Measurements from ENCODE around the gene CDH5.

Gene CDH5

GRCh38 chr16:66354034-66354909 is 12.2 kb upstream of the CDH5 start:
- DNase-seq, result no peak

DNA sequence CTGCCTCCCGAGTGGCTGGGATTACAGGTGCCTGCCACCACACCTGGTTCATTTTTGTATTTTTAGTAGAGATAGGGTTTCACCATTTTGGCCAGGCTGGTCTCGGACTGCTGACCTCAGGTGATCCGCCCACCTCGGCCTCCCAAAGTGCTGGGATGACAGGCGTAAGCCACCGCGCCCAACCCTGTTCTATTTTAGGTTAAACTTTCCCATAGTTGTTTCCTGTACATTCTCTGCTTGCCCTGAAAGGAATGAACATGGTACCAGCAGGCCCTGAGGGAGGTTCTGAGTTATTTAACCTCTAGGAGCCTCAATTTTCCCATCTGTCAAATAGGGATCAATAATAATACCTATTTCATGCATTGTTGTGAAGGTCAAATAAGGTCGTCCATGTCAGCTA is 11.0 kb upstream of the CDH5 start:
- DNase-seq, result no peak

- no peak for DNase-seq
These were observed 9.0 kb upstream of the CDH5 start for GRCh38 chr16:66357523-66357928.

DNA sequence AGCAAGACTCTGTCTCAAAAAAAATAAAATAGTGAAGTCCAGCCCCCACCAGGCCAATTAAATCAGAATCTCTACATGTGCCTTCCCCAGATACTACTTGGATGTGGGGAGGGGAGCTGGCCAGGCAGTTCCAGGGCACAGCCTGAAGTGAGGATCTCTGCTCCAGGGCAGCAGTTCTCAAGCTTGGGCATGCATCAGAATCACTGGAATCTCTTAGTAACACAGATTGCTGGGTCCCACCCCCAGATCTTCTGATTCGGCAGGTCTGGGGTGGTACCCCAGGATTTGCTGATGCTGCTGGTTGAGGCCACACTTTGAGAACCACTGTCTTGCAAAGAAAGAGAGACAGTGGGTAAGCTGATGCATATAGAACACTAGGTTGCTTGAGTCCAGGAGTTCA is 8.3 kb upstream of the CDH5 start:
- no peak for DNase-seq

GRCh38 chr16:66359012-66359411 is 7.5 kb upstream of the CDH5 start:
- no peak for DNase-seq

DNA sequence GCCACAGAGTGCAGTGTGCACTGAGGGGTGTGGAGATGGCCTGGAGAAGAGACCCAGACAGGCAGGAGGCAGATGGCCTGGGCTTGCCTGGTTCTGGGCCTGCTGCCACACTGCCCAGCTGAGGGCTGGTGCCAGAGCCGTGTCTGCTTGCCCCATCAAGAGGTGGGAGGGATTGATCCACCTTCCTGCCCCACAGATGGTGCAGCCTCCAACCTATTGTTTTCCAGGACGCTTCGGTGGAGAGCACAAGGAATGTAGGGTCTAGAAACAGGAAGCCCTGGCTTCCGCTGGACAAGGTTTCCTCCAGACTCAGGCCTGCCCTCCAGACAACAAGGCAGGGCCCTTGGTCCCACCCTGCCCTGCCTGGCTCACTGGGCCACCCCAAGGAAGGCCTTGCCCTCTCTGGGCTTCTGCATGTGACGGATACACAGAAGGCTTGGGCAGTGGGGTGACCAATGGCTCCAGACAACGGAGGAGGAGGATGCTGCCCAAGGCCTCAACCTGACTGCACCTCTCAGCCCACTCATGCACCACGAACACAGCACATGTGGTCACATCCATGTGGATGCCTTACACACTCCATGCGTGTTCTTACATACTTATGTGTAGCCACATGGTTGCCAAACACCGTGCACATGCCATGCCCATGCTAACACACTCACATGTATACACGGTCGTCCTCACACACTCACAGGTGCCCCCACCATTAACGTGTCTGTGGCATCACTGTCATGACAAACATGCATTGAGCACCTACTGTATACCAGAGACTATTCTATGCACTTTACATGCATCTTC is 6.5 kb upstream of the CDH5 start:
- DNase-seq, result no peak

GRCh38 chr16:66360624-66361324 is 5.7 kb upstream of the CDH5 start:
- no peak for DNase-seq

DNA sequence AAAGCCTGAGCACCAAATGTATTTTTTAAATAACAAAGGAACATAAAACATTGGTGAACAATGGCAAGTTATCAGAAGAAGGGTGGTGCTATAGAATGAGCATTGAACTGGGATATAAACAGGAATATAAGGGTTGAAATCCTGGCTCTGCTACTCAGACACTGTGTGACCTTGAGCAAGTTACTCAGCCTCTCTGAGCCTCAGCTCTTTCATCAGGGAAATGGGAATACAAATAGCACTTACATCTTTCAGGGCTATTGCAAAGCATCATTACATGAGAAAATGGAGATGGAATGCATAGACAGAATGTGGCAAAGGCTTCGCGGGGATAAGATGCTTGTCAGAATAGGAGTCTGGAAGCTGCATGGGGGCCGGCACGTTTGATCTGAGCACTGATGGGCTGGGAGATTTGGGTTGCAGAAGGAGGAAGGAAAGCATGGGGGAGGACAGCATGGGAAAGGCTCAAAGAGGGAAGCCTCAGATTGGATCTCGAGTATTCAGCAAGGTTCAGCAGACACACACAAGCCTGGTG is 4.8 kb upstream of the CDH5 start:
- DNase-seq, result no peak

- no peak for DNase-seq
These were observed 3.2 kb upstream of the CDH5 start for GRCh38 chr16:66363211-66363777.

DNA sequence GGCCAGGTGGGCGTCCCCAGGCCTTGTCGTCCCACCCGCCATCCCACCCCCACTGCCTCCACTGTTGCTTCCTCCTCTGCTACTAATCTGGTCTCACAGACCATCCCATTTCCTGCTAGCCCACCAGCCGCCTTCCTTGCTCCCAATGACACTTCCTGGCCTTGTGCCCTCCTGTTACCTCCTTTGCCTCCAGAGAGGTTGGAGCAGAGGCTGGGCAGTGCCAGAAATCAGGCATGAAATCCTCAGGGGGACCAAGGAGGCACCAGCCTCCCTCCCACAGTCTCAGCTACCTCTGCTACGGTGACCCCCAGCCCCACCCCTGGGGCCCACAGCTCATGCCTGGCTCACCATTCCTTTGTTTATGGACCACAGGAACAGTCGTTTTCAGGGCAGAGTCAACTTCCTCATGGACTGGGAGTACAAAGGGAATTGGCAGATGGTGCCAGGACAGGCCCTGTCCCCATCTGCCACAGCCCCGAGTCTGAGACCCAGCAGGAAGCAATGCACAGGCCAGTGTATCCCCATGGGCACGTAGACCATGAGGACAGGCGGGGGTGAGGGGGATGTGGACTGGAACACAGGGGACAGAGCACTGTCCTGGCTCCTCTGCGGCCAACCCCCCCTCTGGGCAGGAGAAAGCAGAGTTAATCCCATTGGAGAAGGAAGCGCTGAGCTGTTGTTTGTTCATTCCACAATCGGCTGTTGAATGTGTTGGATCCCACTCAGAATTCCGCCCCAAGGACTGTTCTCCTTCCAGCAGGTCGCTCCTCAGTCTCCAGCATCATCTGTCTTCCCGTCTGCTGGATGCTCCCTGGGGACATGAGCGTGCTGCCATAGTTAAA is 2.2 kb upstream of the CDH5 start:
- no peak for DNase-seq

- DNase-seq, result no peak
These were observed 1.6 kb upstream of the CDH5 start for GRCh38 chr16:66364959-66365306.

DNA sequence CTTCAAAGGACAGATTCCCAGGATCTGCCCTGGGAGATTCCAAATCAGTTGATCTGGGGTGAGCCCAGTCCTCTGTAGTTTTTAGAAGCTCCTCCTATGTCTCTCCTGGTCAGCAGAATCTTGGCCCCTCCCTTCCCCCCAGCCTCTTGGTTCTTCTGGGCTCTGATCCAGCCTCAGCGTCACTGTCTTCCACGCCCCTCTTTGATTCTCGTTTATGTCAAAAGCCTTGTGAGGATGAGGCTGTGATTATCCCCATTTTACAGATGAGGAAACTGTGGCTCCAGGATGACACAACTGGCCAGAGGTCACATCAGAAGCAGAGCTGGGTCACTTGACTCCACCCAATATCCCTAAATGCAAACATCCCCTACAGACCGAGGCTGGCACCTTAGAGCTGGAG is 840 bp upstream of the CDH5 start:
- DNase-seq, result no peak

- no peak for DNase-seq
These were observed 1.7 kb downstream of the CDH5 start for GRCh38 chr16:66367968-66368891.

GRCh38 chr16:66369055-66369592 is 2.6 kb downstream of the CDH5 start:
- DNase-seq, result no peak

DNA sequence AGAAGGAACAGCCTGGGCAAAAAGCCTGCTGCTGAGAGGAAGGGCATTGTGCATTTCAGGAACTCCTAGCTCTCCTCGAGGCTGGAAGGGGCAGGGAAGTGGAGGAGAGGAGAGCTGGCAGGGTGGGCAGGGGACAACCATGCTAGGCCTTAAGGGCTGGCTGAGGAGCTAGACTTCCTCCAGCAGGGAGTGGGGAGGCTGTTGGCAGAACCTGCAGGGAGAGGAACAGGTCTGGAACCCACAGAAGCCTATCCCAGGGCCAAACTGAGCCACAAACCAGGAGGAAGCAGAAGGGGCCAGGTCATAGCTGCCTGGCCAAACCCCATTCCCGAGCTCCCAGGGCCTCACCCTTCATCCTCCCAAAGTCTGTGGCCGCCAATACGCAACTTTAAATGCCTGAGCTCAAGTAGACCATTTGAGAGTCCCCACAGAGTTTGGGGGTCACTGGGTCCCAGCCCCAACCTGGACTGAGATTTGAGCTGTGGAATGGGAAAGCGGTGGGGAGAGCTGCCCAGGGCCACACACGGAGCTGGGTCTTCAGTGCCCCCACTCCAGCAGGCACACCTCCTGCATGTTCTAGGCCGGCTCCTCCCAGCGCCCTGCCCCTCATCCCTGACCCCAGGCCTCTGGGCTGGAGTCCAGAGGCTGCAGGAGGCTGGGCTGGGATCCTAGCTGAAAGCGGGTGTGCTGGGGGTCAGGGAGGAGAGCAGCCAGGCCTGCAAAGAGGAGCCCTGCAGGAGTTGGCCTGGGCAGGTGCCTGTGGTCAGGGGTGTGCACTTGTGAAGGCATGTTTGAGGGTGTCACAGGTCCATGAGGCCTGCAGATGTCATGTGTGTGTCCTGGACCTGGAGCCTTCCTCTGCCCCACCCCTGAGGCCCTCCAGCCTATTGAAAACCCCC is 4.5 kb downstream of the CDH5 start:
- DNase-seq, result no peak

DNA sequence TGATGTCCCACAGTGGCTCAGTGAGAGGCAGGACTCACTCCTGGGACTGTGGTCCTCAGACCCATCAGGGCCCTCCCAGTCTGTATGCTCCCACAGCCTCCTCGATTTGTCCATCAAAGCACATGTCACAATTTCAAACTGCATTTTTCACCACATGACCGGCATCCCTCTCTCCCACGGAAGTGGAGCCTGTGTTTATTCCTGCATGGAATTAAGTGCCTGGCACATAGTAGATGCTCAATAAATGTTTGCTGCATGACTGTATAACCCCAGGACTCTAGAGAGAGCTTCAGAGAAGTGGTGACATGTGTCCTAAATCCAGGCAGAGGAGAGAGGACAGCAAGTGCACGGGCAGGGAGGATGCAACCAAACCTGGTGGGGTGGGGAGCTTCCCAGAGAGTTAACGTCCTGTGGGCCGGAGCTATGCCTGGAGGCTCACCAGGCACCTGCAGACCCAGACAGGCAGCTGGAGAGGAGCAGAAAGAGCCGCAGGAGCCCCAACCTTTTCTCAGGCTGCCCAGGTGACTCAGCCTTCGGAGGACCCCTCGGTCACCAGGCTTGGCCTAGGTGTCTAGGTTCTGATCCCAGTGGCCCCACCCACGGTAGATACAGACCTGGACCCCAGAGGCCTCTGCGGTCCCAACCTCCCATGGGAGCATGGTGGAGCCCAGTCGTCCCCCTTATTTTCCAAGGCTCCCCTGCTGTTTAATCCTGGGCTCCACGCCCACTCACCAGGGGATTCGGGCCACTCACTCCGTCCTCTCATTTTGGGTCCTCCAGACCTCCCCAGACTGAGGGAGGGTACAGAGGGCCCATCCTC is 5.8 kb downstream of the CDH5 start:
- no peak for DNase-seq

- DNase-seq, result no peak
These were observed 6.3 kb downstream of the CDH5 start for GRCh38 chr16:66372898-66373155.

DNA sequence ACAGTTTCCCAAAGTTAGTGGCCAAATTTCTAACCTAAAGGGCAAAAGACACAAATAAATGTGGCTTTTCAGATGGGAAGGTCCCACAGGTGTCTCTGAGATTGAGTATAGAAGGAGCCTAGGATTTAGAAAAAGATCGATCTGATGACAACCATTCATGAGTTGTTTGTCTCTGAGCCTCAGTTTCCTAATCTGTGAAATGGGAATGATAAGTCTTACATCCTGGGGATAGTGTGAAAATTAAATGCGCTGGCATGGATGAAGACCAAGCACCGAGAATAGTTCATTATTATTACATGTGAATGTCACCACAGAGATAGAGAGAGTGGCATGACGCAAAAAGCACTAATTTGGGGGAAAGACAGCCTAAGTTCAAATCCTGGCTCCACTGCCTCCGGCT is 7.2 kb downstream of the CDH5 start:
- DNase-seq, result no peak

GRCh38 chr16:66374176-66374575 is 7.7 kb downstream of the CDH5 start:
- no peak for DNase-seq

Data from NCI-H1436 treated with DMSO at 0.1 percent for 48 hours (cell line).